HG03196 (cell line): ENCODE data around the gene RPL31.

Experiments used
- ATAC-seq: cut with Tn5 transposase; IDR thresholded peaks from one replicate; pipeline ENCODE4 v1.9.1; 2021; ENCODE audit not compliant: unreplicated experiment

The RPL31 gene

DNA sequence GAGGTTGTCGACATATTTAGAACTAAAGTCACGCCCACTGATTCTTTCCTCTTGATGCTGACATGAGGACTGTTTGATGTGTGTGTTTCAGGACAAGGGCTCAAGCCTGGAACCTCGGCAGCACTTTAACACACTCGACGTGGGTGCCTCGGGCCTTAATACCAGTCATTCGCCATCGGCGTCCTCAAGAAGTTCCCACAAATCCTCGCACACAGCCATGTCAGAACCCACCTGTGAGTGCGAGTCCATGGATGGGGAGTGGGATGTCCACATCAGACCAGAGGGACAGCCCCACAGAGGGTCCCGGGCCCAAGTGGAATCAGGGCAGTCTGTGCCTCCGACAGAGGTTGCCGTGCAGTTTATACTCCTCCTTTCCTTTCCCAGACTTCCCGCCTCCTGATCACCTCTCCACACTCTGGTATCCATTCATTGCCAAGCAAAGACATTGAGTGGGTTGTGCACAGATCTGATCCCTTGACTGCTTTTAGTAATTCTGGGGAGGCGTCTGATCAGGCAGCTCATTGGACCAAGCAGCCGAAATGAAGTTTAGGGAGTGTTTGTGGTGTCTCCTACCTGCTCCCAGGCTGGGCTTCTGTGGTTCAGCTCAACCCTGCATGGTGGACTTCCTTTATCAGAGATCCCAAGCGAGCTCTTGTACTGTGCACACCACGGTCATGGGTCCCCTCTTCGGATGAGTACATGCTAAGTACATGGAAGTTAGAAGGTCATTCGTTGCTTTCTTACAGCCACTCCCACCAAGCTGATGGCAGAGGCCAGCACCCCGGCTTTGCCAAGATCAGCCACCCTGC, 27.2 kb upstream of the RPL31 start:
- no peak for ATAC-seq

DNA sequence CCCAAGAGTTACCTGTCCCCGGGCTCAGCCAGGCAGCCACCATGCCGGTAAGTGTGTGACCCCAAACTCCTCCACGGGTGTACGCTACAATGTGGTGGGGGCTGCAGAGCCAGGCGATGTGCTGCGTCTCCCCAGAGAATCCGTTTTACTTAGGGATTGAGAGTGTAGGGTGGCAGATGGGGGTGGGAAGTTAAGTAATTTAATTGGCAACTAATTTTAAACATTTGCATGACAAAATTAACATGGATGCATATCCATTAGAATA, 26.6 kb upstream of the RPL31 start:
- ATAC-seq: no peak

DNA sequence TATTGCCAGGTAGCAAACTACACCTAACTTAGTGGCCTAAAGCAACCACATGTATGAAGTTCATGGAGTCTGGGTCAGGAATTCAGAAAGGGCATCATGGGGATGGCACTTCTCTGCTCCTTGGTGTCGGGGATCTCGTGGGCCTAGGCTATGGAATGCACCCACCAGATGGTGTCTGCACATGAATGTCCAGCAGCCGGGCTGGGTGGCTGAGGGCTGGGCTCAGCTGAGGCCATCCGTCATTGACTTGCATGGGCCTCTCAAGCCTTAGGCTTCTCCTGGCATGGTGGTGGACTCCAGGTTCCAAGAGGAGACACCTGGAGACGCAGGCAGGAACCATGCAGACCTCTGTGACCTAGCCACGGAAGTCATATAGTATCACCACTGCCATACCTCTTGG, 26.0 kb upstream of the RPL31 start:
- ATAC-seq: no peak

DNA sequence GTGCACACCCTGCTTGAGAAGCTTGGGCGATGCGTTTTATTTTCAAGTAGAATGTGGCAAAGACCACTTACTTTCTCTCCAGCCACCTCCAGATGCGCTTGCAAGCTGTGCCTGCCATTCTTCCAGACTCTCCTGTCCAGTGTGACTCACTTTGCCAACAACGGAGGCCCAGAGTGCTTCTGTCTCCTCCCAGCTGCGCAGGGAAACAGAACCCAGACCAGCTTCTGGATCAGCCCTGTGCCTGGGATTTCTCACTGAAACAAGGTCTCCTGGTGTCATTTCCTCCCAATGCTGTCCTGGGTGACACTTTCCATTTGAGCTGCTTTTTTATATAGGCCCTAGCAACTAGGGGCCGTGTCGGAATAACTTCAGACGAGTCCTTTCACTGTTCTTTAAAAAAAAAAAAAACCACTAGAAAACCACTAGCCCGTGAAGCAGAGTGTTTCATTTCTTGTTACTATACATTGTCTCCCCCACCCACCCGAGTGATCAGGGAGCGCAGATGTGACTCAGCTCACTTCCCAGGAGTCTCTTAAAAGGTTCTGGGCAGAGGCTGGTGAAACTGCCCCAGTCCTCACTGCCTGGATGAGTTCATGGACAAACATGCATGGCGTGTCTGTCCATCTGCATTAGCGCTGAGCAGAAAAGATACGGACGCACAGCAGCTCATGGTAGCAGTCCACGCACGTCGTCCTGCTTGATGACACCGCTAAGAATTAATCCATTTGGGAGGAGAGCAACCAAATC, 25.3 kb upstream of the RPL31 start:
- ATAC-seq: no peak

DNA sequence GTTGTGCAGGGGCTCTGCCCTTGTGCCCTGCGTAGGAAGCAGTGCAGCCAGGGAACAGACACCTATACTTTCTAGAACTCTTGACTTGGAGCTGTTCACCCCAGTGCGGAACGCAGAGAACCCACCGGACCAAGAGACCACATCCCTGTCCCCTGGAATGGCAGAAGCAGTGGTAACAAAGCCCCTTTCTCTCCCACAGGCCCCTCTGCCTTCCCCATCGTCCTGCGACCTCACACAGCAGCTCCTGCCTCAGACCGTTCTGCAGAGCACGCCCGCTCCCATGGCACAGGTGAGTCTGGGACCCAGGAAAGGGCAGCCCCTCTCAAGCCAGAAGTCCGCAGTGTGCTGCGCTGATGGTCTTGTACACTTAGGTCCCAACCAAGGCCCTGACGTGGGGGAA, 24.6 kb upstream of the RPL31 start:
- ATAC-seq: no peak

DNA sequence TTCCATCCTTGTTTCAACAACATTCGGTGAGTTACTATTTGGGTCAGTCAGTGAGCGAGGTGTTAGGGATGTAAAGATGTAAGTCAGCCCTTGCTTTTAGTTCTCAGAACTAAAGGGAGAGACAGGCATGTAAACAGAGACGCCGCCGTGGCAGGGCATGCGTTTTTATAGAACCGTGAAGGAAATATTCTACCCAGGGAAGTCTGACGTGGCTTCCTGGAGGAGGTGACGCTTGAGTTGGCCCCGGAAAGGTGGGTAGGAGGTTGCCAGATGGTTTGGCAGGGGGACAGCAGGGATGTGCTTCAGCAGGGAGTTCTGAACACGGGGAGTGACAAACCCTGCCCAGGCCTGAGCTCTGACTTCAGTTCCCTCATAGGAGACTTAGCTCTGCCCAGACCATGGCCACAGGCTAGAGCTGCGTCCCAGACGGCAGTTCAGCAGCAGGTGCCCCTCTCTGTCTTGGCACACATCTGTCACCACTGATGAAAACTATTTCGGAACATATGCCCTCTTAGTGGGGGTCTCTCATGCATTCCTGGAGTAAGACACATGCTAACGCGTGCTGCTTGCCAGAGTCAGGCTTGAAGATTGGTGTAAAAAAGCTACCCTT, 23.4 kb upstream of the RPL31 start:
- ATAC-seq: no peak

DNA sequence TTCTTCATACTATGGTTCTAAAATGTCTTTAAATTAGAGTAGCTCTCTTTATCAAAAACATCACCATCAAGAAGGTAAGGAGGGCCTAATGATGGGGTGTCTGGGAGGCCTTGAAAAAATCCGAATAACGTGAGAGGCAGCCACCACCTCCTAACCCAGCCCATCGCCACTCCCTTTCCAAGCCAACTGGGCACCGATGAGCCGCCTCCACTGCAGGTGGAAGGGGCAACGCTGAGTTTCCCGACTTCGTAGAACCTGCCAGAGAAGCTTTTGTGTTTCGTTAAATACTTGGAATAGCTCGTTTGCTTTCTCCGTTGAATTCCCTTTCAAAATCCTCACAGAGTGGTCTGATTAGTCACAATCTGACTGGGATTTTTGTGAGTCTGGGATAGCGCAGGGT, 22.0 kb upstream of the RPL31 start:
- no peak for ATAC-seq

DNA sequence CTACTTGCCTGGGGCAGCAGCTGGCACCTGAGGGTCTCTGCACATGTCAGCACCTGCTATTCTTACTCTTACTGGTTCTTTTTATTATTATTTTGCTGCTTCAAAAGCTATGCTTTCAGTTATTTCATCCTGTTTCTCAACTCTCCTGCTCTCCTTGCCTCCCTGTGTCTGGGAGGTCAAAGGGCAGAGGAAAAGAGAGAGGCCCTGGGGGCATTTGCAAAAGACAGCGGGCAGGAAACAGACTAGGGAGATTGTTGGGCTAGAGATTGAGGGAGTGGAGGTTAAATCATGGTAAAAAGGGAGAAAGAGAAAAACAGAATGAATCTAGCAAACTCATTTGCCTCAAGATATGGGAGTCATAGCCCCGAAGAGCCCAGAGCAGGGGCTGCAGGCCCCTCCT, 21.1 kb upstream of the RPL31 start:
- no peak for ATAC-seq

DNA sequence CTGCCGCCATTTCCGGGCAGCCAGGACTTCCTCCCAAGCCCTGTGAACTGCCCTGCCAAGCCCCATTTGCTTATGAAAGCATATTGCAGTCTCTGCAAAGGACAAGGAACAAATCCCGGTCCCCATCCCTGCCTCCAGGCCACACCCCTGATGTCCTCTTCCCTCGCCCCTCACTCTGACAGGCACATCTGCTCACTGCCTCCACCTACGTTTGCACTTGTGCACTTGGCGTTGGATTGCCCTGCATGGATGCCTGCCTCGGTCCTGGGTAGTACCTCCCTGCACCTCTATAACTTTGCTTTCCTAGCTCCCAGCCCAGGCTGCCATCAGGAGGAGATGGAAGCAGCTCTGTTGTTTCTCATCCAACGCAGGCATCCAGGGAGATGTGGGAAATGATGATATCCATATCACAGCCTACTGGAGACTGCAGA, 19.6 kb upstream of the RPL31 start:
- ATAC-seq: no peak

DNA sequence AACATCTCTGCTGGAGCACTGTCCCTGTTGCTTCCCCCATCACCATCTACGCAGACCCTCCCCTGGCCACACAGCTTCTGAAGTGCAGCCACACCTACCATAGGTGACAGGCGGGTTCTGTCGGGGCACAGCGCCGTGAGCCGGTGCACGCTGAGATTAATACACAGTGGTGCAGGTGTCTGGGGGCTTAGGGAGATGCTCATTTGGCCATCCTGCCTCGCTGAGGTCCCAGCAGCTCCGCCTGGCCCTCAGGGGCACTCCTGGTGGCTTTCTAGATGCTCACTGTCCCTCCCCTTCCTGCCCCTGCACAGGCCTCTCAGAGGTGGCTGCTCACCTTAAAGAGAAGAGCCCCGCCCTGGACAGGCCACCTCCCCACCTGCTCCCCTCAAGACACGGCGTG, 18.9 kb upstream of the RPL31 start:
- ATAC-seq: no peak

DNA sequence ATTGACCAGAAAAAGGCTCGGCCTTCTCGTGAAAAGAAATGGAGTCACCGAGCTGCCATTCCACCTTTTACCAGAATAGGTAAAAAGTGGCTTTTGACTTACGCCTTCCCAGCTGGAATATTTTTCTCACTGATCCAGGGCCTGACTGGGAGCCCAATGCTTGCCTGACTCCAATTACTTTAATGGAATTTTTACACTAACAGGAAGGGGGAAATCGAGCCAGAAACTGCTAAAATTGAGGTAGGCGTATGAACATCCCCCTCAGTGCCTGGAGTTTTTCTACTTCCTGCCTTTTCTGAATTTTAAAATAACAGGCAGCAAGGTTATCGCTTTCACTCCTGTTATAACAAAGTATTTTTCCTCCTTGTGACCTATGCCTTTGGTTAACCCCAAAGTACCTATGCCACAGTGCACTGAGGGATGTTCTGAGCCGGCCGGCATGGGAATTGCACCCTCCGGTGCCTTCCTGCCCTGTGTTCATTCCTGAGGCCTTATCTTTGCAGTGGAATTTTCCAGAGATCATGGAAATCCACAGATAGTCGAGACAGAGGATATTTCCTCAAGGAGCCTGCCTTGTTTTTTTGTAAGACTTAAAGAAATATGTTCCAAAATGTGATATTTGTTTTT, 18.3 kb upstream of the RPL31 start:
- ATAC-seq: no peak

DNA sequence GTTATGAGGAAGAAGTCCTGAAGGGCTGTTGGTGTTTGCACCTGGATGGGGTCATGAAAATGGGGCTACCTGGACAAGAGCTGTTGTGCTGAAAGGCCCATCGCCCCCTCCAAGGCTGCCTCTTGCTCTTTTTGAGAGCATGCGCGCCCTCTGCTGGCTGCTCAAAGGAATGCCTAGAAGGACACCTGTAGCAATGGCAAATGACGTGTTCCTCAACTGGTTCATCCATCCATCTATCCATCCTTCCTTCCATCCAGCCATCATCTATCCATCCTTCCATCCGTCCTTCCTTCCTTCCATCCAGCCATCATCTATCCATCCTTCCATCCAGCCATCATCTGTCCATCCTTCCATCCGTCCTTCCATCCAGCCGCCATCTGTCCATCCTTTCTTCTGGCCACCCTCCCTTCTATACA, 17.2 kb upstream of the RPL31 start:
- no peak for ATAC-seq

DNA sequence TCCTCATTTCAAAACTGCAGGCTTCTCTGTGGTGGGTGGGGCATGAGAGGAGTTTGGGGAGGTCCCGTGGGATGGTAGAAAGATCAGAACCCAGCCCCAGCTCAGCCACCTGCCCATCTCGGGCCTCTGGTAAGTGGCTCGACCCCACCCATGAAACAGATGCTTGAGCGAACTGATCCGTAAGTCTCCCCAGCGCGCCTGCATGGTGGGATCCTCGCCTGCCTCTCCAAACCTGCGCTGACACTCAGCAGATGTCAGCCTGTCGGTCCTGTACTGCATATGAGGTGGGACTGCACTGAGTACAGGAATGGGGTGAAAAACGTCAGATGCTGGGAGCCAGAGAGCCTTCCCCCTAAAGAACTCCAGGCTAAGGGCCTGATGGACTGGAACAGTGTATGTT, 15.9 kb upstream of the RPL31 start:
- ATAC-seq: no peak

DNA sequence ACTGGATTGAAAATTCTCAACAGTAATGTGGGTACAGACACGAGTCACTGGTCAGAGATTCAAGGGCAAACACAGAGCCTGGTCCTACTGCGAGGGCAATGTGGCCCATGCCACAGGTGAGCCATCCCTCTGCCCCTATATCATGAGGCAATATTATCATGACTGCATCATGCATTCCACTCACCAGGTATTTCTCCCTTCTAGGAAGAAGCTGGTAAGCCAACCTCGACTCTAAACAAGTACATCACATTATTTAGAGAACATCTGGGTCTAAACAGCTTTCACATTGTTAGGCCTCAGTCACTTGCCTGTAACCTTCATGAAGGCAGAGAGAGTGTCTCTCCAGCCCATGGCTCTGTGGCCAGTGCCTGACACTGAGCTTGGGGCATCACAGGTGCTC, 14.6 kb upstream of the RPL31 start:
- no peak for ATAC-seq

DNA sequence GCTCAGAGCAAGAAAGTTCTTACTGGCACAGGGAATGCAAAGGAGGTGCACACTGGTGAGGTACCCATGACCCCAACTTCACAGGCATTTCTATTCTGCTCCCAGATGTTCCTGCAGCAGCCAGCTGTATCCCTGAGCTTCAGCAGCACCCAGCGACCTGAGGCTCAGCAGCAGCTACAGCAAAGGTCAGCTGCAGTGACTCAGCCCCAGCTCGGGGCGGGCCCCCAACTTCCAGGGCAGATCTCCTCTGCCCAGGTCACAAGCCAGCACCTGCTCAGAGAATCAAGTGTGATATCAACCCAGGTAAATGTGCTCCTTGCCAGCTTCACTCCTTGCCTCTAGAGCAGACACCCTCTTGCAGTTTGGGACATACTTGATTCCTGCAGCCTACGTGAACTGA, 14.1 kb upstream of the RPL31 start:
- no peak for ATAC-seq

DNA sequence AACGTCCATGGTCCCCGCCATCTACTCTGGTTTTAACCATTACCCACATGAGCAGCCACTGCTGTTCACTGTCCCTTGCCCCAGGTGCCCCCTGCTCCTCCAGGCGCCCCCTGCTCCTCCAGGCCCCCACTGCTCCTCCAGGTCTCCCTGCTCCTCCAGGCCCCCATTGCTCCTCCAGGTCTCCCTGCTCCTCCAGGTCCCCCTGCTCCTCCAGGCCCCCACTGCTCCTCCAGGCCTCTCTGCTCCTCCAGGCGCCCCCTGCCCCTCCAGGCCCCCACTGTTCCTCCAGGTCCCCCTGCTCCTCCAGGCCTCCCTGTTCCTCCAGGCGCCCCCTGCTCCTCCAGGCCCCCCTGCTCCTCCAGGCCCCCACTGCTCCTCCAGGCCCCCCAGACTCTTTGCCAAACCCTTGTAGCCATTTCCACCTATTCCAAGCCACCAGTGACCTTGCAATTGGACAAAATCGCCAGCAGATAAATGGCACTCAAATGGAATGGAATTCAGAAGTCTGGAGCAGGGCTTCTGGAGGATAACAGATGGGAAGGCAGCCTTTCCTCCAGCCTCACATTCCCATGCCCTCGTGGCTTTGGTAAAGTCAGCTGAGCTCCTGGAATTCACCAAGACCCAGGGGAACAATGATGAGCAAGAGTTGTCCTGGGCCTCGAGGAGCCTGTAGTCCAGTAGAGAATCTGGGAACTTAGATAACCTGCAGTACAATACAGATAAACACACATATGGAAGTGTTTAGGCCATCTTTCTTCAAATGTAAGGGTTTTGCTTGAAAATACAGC, 13.3 kb upstream of the RPL31 start:
- ATAC-seq: no peak

DNA sequence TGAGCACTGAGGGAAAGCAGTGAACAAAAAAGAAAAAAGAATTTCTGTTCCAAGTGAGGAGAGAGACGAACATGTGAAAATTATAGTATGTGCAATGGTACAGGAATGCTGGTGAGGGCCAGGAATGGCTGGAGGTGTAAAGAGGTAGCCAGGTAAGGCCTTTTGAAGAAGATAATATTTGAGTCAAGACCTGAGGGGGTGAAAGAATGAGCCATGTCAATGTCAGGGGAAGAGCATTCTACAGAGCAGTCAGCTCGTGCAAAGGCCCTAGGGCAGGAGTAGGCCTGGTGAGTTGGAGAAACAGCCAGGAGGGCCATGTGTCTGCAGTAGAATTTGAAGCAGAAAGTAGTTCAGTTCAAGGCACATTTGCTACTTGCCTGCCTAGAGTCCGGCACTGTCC, 12.4 kb upstream of the RPL31 start:
- no peak for ATAC-seq

DNA sequence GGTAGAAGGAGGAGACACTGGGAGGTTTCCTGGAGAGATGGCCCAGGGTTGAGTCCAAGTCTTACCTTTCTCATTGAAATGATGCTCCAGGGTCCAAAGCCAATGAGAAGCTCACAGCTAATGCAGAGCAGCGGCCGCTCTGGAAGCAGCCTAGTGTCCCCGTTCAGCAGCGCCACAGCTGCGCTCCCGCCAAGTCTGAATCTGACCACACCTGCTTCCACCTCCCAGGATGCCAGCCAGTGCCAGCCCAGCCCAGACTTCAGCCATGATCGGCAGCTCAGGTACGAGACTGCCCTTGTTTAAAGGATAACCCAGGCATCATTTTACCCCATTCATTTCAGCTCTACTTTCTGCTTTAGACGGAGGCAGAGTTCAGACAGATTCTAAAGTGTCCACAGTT, 11.9 kb upstream of the RPL31 start:
- ATAC-seq: no peak

DNA sequence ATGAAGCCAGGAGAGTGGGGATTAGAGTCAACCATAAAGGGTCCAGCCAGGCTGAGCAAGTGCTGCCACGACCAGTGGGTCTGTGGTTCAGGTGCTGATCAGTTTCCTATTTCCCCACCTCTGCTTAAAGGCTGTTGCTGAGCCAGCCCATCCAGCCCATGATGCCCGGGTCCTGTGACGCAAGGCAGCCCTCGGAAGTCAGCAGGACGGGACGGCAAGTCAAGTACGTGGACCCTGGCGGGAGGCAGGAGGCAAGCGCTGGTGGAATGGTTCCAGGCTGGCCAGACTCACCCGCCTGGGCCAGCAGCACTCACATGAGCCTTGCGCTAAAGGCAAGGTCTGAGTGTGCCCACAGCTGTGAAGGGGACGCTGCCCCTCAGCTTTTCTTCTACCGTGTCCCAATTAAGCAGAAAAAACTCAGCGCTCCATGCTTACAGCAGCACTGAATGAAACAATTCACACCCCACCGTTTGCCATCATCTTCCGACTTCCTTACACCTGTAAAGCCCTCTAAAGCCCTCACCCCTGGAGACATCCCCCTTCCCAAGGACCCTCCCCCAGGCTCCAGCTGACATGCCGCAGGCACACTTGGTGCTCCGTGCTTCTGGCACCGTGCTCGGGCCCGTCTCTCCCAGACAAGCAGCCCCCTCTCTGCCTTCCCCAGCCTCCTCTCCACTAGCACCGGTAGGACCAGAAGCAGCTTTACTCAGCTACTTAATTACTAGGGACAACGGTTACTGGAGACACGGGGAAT, 11.3 kb upstream of the RPL31 start:
- ATAC-seq: no peak

DNA sequence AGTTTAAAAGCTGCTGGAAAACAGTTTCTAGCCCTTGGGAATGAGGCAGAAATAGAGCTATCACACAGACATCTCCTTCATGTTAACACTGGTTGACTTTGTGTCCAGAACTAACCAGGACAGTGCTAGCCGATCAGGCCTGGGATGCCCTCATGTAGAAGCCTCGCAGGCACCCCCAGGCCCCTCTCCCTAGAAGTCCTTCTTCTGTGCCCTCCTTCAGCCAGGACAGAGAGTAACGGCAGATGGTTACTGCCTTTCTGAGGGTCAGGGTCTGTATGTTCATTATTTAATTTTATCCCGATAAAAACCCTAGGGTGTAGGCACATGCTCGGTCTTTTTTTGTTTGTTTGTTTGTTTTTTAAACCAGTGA, 10.7 kb upstream of the RPL31 start:
- no peak for ATAC-seq

DNA sequence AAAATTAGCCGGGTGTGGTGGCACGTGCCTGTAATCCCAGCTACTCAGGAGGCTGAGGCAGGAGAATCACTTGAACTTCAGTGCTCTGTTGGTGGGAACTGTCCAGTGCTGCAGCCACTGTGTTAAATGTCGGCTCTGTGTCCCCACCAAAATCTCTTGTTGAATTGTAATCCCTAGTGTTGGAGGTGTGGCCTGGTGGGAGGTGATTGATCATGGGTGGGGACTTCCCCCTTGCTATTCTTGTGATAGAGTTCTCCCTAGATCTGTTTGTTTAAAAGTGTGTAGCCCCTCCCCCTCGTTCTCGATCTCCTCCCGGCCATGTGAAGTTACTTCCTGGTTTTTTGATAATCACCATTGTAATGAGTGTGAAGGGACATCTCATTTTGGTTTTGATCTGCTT, 9.8 kb upstream of the RPL31 start:
- ATAC-seq: no peak
